Measurements from ENCODE around the gene RPS24. TPM values are rescaled to one million over a fixed set of nuclear protein-coding genes. Genes with fewer than 3 reads are reported as not detected.
"Not testable (repeated sequence)": the region's sequence is repeated elsewhere in the genome, so short reads cannot be mapped to it uniquely, and the experiment has no call there.

The RPS24 gene
- total RNA-seq (1,000 to 10,000 TPM; 1,301 to 3,675 TPM), polyA plus RNA-seq (ENCODE audit: insufficient read length in 2 of 2) (1,000 to 10,000 TPM; 1,860 to 1,883 TPM)
- long read RNA-seq, donor 1, transcript RPS24-211 (1 exons, 2,146 nt) = minor isoform, 362 of 2,172 reads
- long read RNA-seq, donor 1, transcript RPS24-207 (3 exons, 1,104 nt) = minor isoform, 82 of 2,172 reads
- long read RNA-seq, donor 1, transcript RPS24-219 (6 exons, 684 nt) = major isoform, 881 of 2,172 reads
- long read RNA-seq, donor 1, transcript RPS24-210 (4 exons, 1,008 nt) = minor isoform, 55 of 2,172 reads
- long read RNA-seq, donor 1, partial matches to known transcripts = 396 of 2,172 reads
- long read RNA-seq, donor 1, other reads (novel, unspliced or antisense) = 372 of 2,172 reads
- long read RNA-seq, donor 2, transcript RPS24-207 (3 exons, 1,104 nt) = minor isoform, 14 of 573 reads
- long read RNA-seq, donor 2, transcript RPS24-211 (1 exons, 2,146 nt) = minor isoform, 34 of 573 reads
- long read RNA-seq, donor 2, transcript RPS24-210 (4 exons, 1,008 nt) = minor isoform, 16 of 573 reads
- long read RNA-seq, donor 2, transcript RPS24-219 (6 exons, 684 nt) = major isoform, 261 of 573 reads
- long read RNA-seq, donor 2, partial matches to known transcripts = 136 of 573 reads
- long read RNA-seq, donor 2, other reads (novel, unspliced or antisense) = 106 of 573 reads
- long read RNA-seq, donor 3, transcript RPS24-210 (4 exons, 1,008 nt) = minor isoform, 33 of 1,000 reads
- long read RNA-seq, donor 3, transcript RPS24-219 (6 exons, 684 nt) = major isoform, 408 of 1,000 reads
- long read RNA-seq, donor 3, transcript RPS24-211 (1 exons, 2,146 nt) = minor isoform, 83 of 1,000 reads
- long read RNA-seq, donor 3, transcript RPS24-207 (3 exons, 1,104 nt) = minor isoform, 24 of 1,000 reads
- long read RNA-seq, donor 3, partial matches to known transcripts = 261 of 1,000 reads
- long read RNA-seq, donor 3, other reads (novel, unspliced or antisense) = 172 of 1,000 reads
- long read RNA-seq, donor 4, transcript RPS24-214 (5 exons, 634 nt) = minor isoform, 254 of 8,742 reads
- long read RNA-seq, donor 4, transcript RPS24-219 (6 exons, 684 nt) = major isoform, 3,416 of 8,742 reads
- long read RNA-seq, donor 4, transcript RPS24-207 (3 exons, 1,104 nt) = minor isoform, 233 of 8,742 reads
- long read RNA-seq, donor 4, transcript RPS24-211 (1 exons, 2,146 nt) = minor isoform, 883 of 8,742 reads
- long read RNA-seq, donor 4, partial matches to known transcripts = 1,915 of 8,742 reads
- long read RNA-seq, donor 4, other reads (novel, unspliced or antisense) = 1,829 of 8,742 reads

- Histone ChIP-seq H3K4me3 (ENCODE audit: low read depth, low read length) (peak within 1 kb of the TSS; percentile 91), H3K9me3 (ENCODE audit: control insufficient read depth, insufficient read depth, low read length) (no peaks in the 10 kb centered on the region), H3K27me3 (ENCODE audit: control insufficient read depth, insufficient read depth, low read length) (no peaks in the 10 kb centered on the region), H3K4me1 (ENCODE audit: control insufficient read depth, insufficient read depth, low read length) (peaks cover 15% of the 10 kb centered on the region), H3K27ac (ENCODE audit: low read depth, low read length) (peak within 1 kb of the TSS; percentile 68), H3K36me3 (ENCODE audit: control insufficient read depth, insufficient read depth, low read length) (peaks cover 18% of the 10 kb centered on the region)
- peak; percentile 91 to 99 (median 98) for DNase-seq (ENCODE audit: low read depth in 4 of 6, low spot score in 6 of 6)
- under 1% methylated on average over 48 of the region's 55 CpGs for WGBS (ENCODE audit: insufficient coverage)
These were observed at the start of gene RPS24 for GRCh38 chr10:78033637-78034470. Gene RPS24, plus strand, starts transcription at chr10:78033863. Its CDS starts 39 bp downstream, at chr10:78033902.

GRCh38 chr10:77984986-77985385 is 48.7 kb upstream of the RPS24 start:
- no peaks in the 10 kb centered on the region for H3K9me3 ChIP-seq (ENCODE audit: control insufficient read depth, insufficient read depth, low read length)
- DNase-seq (ENCODE audit: low read depth in 4 of 6, low spot score in 6 of 6) = no peak
- no peak overlapping the region for H3K4me3 ChIP-seq (ENCODE audit: low read depth, low read length)
- H3K36me3 ChIP-seq (ENCODE audit: control insufficient read depth, insufficient read depth, low read length) = peaks cover 71% of the 10 kb centered on the region
- WGBS (ENCODE audit: insufficient coverage) = 81% methylated on average over 4 of the region's 4 CpGs
- H3K27me3 ChIP-seq (ENCODE audit: control insufficient read depth, insufficient read depth, low read length) = no peaks in the 10 kb centered on the region
- no peak overlapping the region for H3K27ac ChIP-seq (ENCODE audit: low read depth, low read length)
- H3K4me1 ChIP-seq (ENCODE audit: control insufficient read depth, insufficient read depth, low read length) = no peaks in the 10 kb centered on the region

- 54% methylated on average over 6 of the region's 7 CpGs for WGBS (ENCODE audit: insufficient coverage)
These were observed 45.9 kb upstream of the RPS24 start for GRCh38 chr10:77987671-77988255.

GRCh38 chr10:77989081-77989724 is 44.5 kb upstream of the RPS24 start:
- Histone ChIP-seq H3K4me1 (ENCODE audit: control insufficient read depth, insufficient read depth, low read length) (no peaks in the 10 kb centered on the region), H3K4me3 (ENCODE audit: low read depth, low read length) (no peak overlapping the region), H3K27me3 (ENCODE audit: control insufficient read depth, insufficient read depth, low read length) (no peaks in the 10 kb centered on the region), H3K9me3 (ENCODE audit: control insufficient read depth, insufficient read depth, low read length) (no peaks in the 10 kb centered on the region), H3K27ac (ENCODE audit: low read depth, low read length) (no peak overlapping the region), H3K36me3 (ENCODE audit: control insufficient read depth, insufficient read depth, low read length) (peaks cover 64% of the 10 kb centered on the region)
- DNase-seq (ENCODE audit: low read depth in 4 of 6, low spot score in 6 of 6) = no peak
- 80% methylated on average over 11 of the region's 11 CpGs for WGBS (ENCODE audit: insufficient coverage)

More at GRCh38 chr10:77987671-77988255, 45.9 kb upstream of the RPS24 start:
- Histone ChIP-seq H3K36me3 (ENCODE audit: control insufficient read depth, insufficient read depth, low read length) (peaks cover 70% of the 10 kb centered on the region), H3K9me3 (ENCODE audit: control insufficient read depth, insufficient read depth, low read length) (no peaks in the 10 kb centered on the region), H3K27me3 (ENCODE audit: control insufficient read depth, insufficient read depth, low read length) (no peaks in the 10 kb centered on the region), H3K27ac (ENCODE audit: low read depth, low read length) (no peak overlapping the region), H3K4me3 (ENCODE audit: low read depth, low read length) (no peak overlapping the region), H3K4me1 (ENCODE audit: control insufficient read depth, insufficient read depth, low read length) (no peaks in the 10 kb centered on the region)
- no peak for DNase-seq (ENCODE audit: low read depth in 4 of 6, low spot score in 6 of 6)

GRCh38 chr10:77993620-77994019 is 40.0 kb upstream of the RPS24 start:
- H3K27ac ChIP-seq (ENCODE audit: low read depth, low read length) = no peak overlapping the region
- DNase-seq (ENCODE audit: low read depth in 4 of 6, low spot score in 6 of 6) = peak in 2 of 6 donors; percentile 42 to 73
- WGBS (ENCODE audit: insufficient coverage) = 50% methylated on average over 1 of the region's 3 CpGs
- H3K36me3 ChIP-seq (ENCODE audit: control insufficient read depth, insufficient read depth, low read length) = peaks cover 32% of the 10 kb centered on the region
- H3K4me3 ChIP-seq (ENCODE audit: low read depth, low read length) = no peak overlapping the region
- no peaks in the 10 kb centered on the region for H3K4me1 ChIP-seq (ENCODE audit: control insufficient read depth, insufficient read depth, low read length)
- H3K9me3 ChIP-seq (ENCODE audit: control insufficient read depth, insufficient read depth, low read length) = no peaks in the 10 kb centered on the region
- H3K27me3 ChIP-seq (ENCODE audit: control insufficient read depth, insufficient read depth, low read length) = no peaks in the 10 kb centered on the region

- not testable (repeated sequence) for H3K4me3 ChIP-seq (ENCODE audit: low read depth, low read length); H3K27ac ChIP-seq (ENCODE audit: low read depth, low read length); H3K9me3 ChIP-seq (ENCODE audit: control insufficient read depth, insufficient read depth, low read length); H3K4me1 ChIP-seq (ENCODE audit: control insufficient read depth, insufficient read depth, low read length); H3K27me3 ChIP-seq (ENCODE audit: control insufficient read depth, insufficient read depth, low read length); DNase-seq (ENCODE audit: low read depth in 4 of 6, low spot score in 6 of 6)
- peaks cover 34% of the 10 kb centered on the region for H3K36me3 ChIP-seq (ENCODE audit: control insufficient read depth, insufficient read depth, low read length)
- no CpG with 5 or more reads among the region's 5 CpGs for WGBS (ENCODE audit: insufficient coverage)
These were observed 34.9 kb upstream of the RPS24 start for GRCh38 chr10:77998780-77999179.

- no peaks in the 10 kb centered on the region for H3K27me3 ChIP-seq (ENCODE audit: control insufficient read depth, insufficient read depth, low read length)
- DNase-seq (ENCODE audit: low read depth in 4 of 6, low spot score in 6 of 6) = no peak
- H3K4me1 ChIP-seq (ENCODE audit: control insufficient read depth, insufficient read depth, low read length) = no peaks in the 10 kb centered on the region
- H3K36me3 ChIP-seq (ENCODE audit: control insufficient read depth, insufficient read depth, low read length) = peaks cover 46% of the 10 kb centered on the region
- H3K27ac ChIP-seq (ENCODE audit: low read depth, low read length) = no peak overlapping the region
- H3K4me3 ChIP-seq (ENCODE audit: low read depth, low read length) = no peak overlapping the region
- H3K9me3 ChIP-seq (ENCODE audit: control insufficient read depth, insufficient read depth, low read length) = no peaks in the 10 kb centered on the region
These were observed 33.5 kb upstream of the RPS24 start for GRCh38 chr10:78000206-78000605.

- Histone ChIP-seq H3K27me3 (ENCODE audit: control insufficient read depth, insufficient read depth, low read length) (no peaks in the 10 kb centered on the region), H3K9me3 (ENCODE audit: control insufficient read depth, insufficient read depth, low read length) (no peaks in the 10 kb centered on the region), H3K4me3 (ENCODE audit: low read depth, low read length) (no peak overlapping the region), H3K36me3 (ENCODE audit: control insufficient read depth, insufficient read depth, low read length) (peaks cover 54% of the 10 kb centered on the region), H3K27ac (ENCODE audit: low read depth, low read length) (no peak overlapping the region), H3K4me1 (ENCODE audit: control insufficient read depth, insufficient read depth, low read length) (no peaks in the 10 kb centered on the region)
- 88% methylated on average over 4 of the region's 6 CpGs for WGBS (ENCODE audit: insufficient coverage)
- DNase-seq (ENCODE audit: low read depth in 4 of 6, low spot score in 6 of 6) = no peak
These were observed 32.6 kb upstream of the RPS24 start for GRCh38 chr10:78000956-78001472.
